ENCODE results near the gene CTAGE1. TPM values are rescaled to one million over a fixed set of nuclear protein-coding genes. Genes with fewer than 3 reads are reported as not detected.
"Not testable (repeated sequence)": the region's sequence is repeated elsewhere in the genome, so short reads cannot be mapped to it uniquely, and the experiment has no call there.

CTAGE1 gene
- total RNA-seq, 1 donor from 2014 or later, result not detected

GRCh38 chr18:22393164-22393563, 24.6 kb downstream of the CTAGE1 start:
- not testable (repeated sequence) for DNase-seq (ENCODE audit: low read depth in 2 of 2)

GRCh38 chr18:22391407-22392345, 26.0 kb downstream of the CTAGE1 start:
- DNase-seq (ENCODE audit: low read depth in 2 of 2), result peak; percentile 85 to 94

- DNase-seq (ENCODE audit: low read depth in 2 of 2), result no peak
These were observed 29.9 kb downstream of the CTAGE1 start for GRCh38 chr18:22387787-22388186.

DNA sequence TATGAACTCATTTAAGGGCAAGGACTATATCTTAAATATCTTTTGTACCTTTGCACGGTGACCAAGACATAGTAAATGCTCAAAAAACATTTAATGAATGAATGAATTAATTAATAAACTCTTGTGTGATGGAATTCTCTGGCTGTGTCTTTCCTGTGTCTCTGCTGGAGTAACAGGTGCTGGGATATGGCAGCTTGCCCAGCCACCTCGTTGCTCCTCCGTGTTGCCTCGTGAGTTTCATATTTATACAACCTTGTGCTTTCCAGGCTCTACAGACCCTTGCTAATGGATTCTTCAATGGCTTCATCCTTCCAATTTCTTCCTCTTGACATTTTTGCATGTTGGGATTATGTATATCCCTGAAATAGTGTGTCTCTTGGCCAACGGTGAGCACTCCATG, 30.4 kb downstream of the CTAGE1 start:
- no peak for DNase-seq (ENCODE audit: low read depth in 2 of 2)

GRCh38 chr18:22385718-22386117, 32.0 kb downstream of the CTAGE1 start:
- DNase-seq (ENCODE audit: low read depth in 2 of 2), result peak in 1 of 2 donors; percentile 89

DNA sequence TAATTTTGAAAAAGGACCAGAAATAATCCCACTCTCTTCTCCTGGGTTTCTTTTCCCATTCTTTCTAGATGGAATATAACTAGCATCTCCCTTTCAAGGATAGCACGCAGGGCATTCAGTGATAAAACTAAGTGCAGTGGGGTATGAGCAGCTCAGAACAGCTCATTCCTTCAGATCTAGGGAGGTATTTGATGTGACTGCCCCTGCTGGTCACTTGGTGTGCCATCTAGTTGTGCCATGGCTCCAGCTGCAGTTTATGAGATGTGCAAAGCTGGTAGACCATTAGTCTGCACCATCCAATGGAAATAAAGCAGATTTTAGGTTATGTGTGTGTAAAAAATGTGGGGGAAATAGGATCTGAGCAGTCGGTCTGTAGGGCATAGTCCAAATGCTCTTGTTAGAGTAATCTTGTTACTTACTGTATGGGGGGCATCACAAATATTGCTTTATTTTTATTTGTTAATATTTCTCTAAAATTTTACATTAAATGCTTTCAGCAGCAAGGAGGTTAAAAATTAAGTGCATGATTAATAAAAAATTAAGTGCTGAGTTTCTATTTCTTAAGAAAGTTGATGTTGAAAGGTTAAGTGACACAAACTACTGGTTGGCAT, 38.9 kb downstream of the CTAGE1 start:
- peak; percentile 20 to 52 for DNase-seq (ENCODE audit: low read depth in 2 of 2)

DNA sequence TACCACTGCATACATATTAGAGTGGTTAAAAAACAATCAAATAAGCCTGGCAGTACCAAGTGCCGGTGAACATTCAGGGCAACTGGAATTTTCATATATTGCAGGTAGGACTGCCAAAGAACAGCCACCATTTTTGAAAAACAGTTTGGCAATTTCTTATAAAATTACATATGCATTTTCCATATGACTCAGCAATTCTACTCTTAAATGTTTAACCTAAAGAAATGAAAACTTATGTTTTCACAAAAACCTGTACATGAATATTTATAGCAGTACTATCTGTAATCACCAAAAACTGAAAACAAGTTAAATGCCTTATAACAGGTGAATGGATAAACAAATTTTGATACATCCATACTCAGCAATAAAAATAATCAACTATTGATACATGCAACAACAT, 39.9 kb downstream of the CTAGE1 start:
- DNase-seq (ENCODE audit: low read depth in 2 of 2), result no peak

DNA sequence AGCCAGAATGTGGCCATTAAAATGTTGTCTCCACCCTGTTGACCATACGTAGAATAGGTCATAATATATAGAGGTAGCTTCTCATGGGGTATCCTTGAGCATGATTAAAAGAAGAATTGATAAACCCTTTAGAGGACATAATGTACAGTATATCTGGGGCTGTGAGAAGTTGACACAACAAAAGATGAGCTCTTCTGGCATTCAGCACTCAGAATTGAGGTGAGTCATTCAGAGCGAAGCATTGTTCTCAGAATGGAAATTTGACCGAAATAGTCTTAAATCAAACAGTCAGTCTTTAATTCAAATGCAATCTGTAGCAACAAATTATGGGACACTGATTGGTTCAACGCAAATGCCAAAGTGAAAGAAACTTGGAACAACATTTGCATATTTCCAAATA, 47.3 kb downstream of the CTAGE1 start:
- peak in 1 of 2 donors; percentile 25 for DNase-seq (ENCODE audit: low read depth in 2 of 2)

DNA sequence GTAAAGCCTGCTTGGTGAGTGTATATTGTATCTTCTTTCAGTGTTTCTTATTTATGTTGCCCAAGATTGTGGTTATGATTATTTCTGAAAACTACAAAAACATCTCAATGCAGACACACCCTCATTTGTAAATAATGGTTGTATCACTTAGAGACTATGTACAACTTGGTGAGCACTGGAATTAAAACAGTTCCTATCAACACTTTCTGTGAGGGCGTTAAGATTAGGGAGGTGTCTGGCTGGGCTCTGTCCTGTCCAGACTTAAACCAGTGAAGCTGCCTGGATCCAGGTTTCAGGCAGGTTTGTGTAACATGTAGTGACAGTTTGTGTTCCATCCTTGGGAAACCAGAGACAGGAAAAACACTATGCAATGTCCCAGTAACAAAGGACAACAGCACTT, 49.7 kb downstream of the CTAGE1 start:
- DNase-seq (ENCODE audit: low read depth in 2 of 2), result no peak

DNA sequence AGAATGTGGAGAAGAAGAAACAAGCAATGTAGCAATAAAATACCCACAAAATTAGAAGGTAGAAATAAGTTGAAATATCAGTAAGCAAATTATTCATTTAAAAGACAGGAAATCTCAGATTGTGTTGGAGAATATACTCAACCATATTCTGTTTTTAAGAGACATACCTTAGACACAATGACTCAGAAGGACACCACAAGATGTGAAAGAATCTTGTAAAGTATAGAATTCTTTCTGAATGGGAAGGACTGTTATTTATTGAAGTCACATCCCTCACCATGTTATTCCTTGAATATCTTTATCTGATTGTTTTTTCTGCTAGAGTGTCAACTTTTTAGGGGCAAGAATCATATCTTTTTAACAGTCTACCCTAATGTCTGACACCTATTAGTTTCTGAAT, 50.4 kb downstream of the CTAGE1 start:
- no peak for DNase-seq (ENCODE audit: low read depth in 2 of 2)

DNA sequence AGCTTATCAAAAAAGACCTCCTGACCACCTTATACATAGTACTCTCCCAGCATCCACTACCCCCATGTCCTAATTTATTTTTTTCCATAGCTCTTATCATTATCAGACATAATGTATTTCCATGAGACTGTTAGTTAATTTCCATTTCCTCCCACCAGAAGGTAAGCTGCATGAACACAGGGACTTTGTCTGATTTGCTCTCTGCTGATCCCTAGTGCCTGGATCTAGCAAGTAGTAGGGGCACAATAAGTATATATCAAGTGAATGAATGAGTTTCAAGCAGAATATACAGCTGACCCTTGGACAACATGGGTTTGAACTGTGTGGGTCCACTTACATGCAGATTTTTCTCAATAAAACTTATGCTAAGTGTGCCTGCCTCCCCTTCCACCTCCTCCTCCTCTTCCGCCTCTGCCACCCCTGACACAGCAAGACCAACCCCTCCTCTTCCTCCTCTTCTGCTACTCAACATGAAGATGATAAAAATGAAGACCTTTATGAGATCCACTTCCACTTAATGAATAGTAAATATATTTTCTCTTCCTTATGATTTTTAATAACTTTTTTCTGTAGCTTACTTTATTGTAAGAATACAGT, 53.8 kb downstream of the CTAGE1 start:
- DNase-seq (ENCODE audit: low read depth in 2 of 2), result peak; percentile 32 to 36

Other genes with a start within 250 kb of the CTAGE1 start
- 0.13 and 0.51 TPM in 2 replicates for gene GATA6, start 248.3 kb downstream of the CTAGE1 start, total RNA-seq